Caco-2 (cell line): ENCODE data around the gene WDR33. TPM values are rescaled to one million over a fixed set of nuclear protein-coding genes. Genes with fewer than 3 reads are reported as not detected.

ENCODE experiments used
- BruUV-seq: library from RNA; stranded (reverse); fragments of 400-500 nt; replicated peaks from 2 replicates; lab custom pipeline; 2021; lab: Mats Ljungman, UMichigan
- CTCF ChIA-PET: fragments of 300-600 bp; sonication (Branson Sonifier 250); formaldehyde crosslinking; loops from one replicate; lab custom pipeline; 2022; ENCODE audit warnings: antibody characterized with exemption; lab: Charles Lee
- POLR2A ChIA-PET: fragments of 300-600 bp; sonication (Branson Sonifier 250); formaldehyde crosslinking; loops from one replicate; lab custom pipeline; 2022; ENCODE audit warnings: antibody characterized with exemption; lab: Charles Lee
- DNase-seq, 2 experiments: peaks; one replicate each; pipeline versions ENCODE4 v3.0.0 to v3.0.0-alpha.2; 2020 to 2022
- H3K27me3 ChIP-seq: replicated peaks from 2 replicates; pipeline ENCODE4 v1.6.0; 2011; ENCODE audit warnings: low read length; ENCODE audit not compliant: control insufficient read depth, insufficient read depth
- H3K36me3 ChIP-seq: 2 replicates; pipeline ENCODE4 v1.5.1; 2011; ENCODE audit warnings: low read length; ENCODE audit not compliant: control insufficient read depth, insufficient read depth
- H3K4me1 ChIP-seq: fragments of 250-450 bp; sonication (Bioruptor Pico); 2 replicates; pipeline ENCODE4 v1.5.1; 2020; ENCODE audit warnings: mild to moderate bottlenecking
- H3K4me3 ChIP-seq: 2 replicates; pipeline ENCODE4 v1.5.1; 2011; ENCODE audit warnings: low read depth, mild to moderate bottlenecking, control low read depth, low read length
- H3K9me3 ChIP-seq: fragments of 250-450 bp; sonication (Bioruptor Pico); 2 replicates; pipeline ENCODE4 v1.5.1; 2020; ENCODE audit warnings: mild to moderate bottlenecking, moderate library complexity
- H3K27ac Mint-ChIP-seq: one replicate; pipeline ENCODE4 v1.8.0; 2022; ENCODE audit warnings: mixed read lengths; ENCODE audit not compliant: unreplicated experiment
- H3K27me3 Mint-ChIP-seq: one replicate; pipeline ENCODE4 v1.8.0; 2022; ENCODE audit warnings: mixed read lengths; ENCODE audit not compliant: insufficient read depth, unreplicated experiment
- H3K36me3 Mint-ChIP-seq: one replicate; pipeline ENCODE4 v1.8.0; 2022; ENCODE audit warnings: mild to moderate bottlenecking, mixed read lengths; ENCODE audit not compliant: insufficient read depth, unreplicated experiment
- H3K4me1 Mint-ChIP-seq: one replicate; pipeline ENCODE4 v1.8.0; 2022; ENCODE audit warnings: low read depth, mixed read lengths; ENCODE audit not compliant: unreplicated experiment
- H3K4me3 Mint-ChIP-seq: one replicate; pipeline ENCODE4 v1.8.0; 2022; ENCODE audit warnings: mild to moderate bottlenecking, moderate library complexity, mixed read lengths; ENCODE audit not compliant: unreplicated experiment
- H3K9me3 Mint-ChIP-seq: one replicate; pipeline ENCODE4 v1.8.0; 2022; ENCODE audit warnings: mixed read lengths; ENCODE audit not compliant: unreplicated experiment
- intact Hi-C: fragments of 100-400 bp; cut with micrococcal nuclease; formaldehyde crosslinking; loops from one replicate; pipeline ENCODE4 v1.10.0; 2022; ENCODE audit not compliant: unreplicated experiment
- total RNA-seq: library from RNA; stranded (reverse); gene quantifications from 2 replicates; pipeline ENCODE4 v1.2.3, GENCODE V29; 2022
- TF ChIP-seq, protein P1 (sequence below), 2 experiments: fragments of 200-600 bp in 1 of 2; IDR thresholded peaks; 1 replicate in 1 of 2; 2 replicates in 1 of 2; pipeline versions ENCODE4 v1.5.1 to v1.8.0; 2011 to 2022; ENCODE audit warnings: antibody characterized with exemption in 1 of 2, control low read depth in 1 of 2, inconsistent platforms in 1 of 2, low read depth in 1 of 2, low read length in 1 of 2, mild to moderate bottlenecking in 1 of 2, moderate library complexity in 1 of 2; ENCODE audit not compliant: insufficient read depth in 1 of 2, severe bottlenecking in 1 of 2, unreplicated experiment in 1 of 2

WDR33 gene
- total RNA-seq, 1 experiment from 2014 or later, result 77.5 TPM

DNA sequence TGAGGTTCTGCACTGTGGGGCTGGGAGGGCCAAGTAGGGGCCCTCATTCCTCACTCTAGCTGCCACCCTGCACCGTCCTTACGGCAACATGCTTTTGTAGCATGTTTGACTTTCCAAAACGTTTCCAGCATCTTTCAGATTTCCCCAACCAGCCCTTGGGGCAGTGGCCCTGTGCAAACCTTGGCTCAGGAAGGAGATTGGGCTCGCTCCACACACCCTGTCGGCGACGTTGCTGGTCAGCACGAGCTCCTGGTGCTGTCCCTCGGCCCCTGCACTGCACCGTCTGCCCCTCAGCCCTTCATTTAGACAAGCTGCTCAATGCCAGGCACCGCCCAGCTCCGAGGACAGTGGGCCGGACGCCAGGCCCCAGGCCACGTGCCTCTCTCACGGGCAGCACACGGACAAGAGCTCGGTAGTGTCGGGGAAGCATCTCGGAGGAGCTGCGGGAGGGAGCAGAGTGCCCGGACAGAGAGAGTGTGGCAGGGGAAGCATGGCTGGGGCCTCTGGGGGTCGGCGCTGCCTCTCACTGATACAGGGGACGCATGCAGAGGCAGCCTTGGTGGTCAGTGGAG, 158.1 kb downstream of the WDR33 start:
- TF ChIP-seq, protein P1, sequence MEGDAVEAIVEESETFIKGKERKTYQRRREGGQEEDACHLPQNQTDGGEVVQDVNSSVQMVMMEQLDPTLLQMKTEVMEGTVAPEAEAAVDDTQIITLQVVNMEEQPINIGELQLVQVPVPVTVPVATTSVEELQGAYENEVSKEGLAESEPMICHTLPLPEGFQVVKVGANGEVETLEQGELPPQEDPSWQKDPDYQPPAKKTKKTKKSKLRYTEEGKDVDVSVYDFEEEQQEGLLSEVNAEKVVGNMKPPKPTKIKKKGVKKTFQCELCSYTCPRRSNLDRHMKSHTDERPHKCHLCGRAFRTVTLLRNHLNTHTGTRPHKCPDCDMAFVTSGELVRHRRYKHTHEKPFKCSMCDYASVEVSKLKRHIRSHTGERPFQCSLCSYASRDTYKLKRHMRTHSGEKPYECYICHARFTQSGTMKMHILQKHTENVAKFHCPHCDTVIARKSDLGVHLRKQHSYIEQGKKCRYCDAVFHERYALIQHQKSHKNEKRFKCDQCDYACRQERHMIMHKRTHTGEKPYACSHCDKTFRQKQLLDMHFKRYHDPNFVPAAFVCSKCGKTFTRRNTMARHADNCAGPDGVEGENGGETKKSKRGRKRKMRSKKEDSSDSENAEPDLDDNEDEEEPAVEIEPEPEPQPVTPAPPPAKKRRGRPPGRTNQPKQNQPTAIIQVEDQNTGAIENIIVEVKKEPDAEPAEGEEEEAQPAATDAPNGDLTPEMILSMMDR (IDR thresholded peaks at IDR 0.05; ENCODE audit: insufficient read depth in 1 of 2, low read depth in 1 of 2, low read length in 1 of 2, severe bottlenecking in 1 of 2, unreplicated experiment in 1 of 2), result no peak
- Histone ChIP-seq H3K9me3 (no peaks in the 10 kb centered on the region), H3K27me3 (no peaks in the 10 kb centered on the region), H3K4me3 (no peak overlapping the region), H3K36me3 (no peaks in the 10 kb centered on the region), H3K4me1 (peaks cover 6% of the 10 kb centered on the region)
- no peak overlapping the region for H3K27ac Mint-ChIP-seq
- no peaks in the 10 kb centered on the region for H3K9me3 Mint-ChIP-seq
- no peaks in the 10 kb centered on the region for H3K36me3 Mint-ChIP-seq
- H3K4me3 Mint-ChIP-seq, result no peak overlapping the region
- no peak for DNase-seq
- POLR2A ChIA-PET, result interaction anchor here (1.1 kb wide), 1 partner anchor 9 kb away, joined by 3 read pairs; no protein-coding TSS in a partner anchor
- intact Hi-C loops, result no loop called here
- no peaks in the 10 kb centered on the region for H3K27me3 Mint-ChIP-seq
- CTCF ChIA-PET, result interaction anchor here (1.3 kb wide), 1 partner anchor 61 kb away, joined by 7 read pairs; no protein-coding TSS in a partner anchor
- H3K4me1 Mint-ChIP-seq, result no peaks in the 10 kb centered on the region
- BruUV-seq, result no TSS peak

DNA sequence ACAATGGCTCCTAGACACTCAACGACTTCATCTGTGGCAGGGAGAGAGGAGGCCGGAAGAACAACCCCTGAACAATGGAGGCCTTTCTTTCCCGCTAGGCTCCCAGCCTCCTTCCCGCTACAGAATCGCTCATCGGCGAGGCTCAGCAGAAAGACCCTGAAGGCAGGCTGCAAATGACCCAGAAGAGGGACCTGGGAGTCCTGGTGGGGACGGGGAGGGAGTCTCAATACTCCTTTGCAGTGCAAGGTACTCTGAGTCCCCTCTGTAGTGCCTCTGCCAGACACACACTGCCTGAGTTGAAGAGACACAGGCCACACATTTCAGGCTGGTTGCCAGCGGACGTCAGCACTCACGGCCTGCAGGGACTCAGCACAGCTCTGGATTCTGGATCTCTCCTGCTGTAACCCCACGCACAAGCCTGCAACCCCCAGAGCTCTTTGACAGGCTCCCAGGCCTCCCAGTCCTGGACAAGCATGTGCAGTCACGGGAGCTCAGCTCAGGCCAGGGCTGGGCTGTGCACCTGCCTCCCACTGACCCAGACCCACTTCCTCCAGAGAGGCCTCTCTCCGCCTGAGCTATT, 158.9 kb downstream of the WDR33 start:
- H3K4me1 Mint-ChIP-seq, result no peaks in the 10 kb centered on the region
- Histone ChIP-seq H3K36me3 (no peaks in the 10 kb centered on the region), H3K9me3 (no peaks in the 10 kb centered on the region), H3K4me3 (no peak overlapping the region), H3K27me3 (no peaks in the 10 kb centered on the region), H3K4me1 (peaks cover 6% of the 10 kb centered on the region)
- no TSS peak for BruUV-seq
- H3K27ac Mint-ChIP-seq, result no peak overlapping the region
- TF ChIP-seq, protein P1 (IDR thresholded peaks at IDR 0.05; ENCODE audit: insufficient read depth in 1 of 2, low read depth in 1 of 2, low read length in 1 of 2, severe bottlenecking in 1 of 2, unreplicated experiment in 1 of 2), result no peak
- DNase-seq, result no peak
- intact Hi-C loops, result no loop called here
- no peaks in the 10 kb centered on the region for H3K27me3 Mint-ChIP-seq
- ChIA-PET POLR2A (interaction anchor here (1.1 kb wide), 1 partner anchor 10 kb away, joined by 3 read pairs; no protein-coding TSS in a partner anchor), CTCF (interaction anchor here (1.3 kb wide), 1 partner anchor 61 kb away, joined by 7 read pairs; no protein-coding TSS in a partner anchor)
- H3K36me3 Mint-ChIP-seq, result no peaks in the 10 kb centered on the region
- H3K9me3 Mint-ChIP-seq, result no peaks in the 10 kb centered on the region
- no peak overlapping the region for H3K4me3 Mint-ChIP-seq

DNA sequence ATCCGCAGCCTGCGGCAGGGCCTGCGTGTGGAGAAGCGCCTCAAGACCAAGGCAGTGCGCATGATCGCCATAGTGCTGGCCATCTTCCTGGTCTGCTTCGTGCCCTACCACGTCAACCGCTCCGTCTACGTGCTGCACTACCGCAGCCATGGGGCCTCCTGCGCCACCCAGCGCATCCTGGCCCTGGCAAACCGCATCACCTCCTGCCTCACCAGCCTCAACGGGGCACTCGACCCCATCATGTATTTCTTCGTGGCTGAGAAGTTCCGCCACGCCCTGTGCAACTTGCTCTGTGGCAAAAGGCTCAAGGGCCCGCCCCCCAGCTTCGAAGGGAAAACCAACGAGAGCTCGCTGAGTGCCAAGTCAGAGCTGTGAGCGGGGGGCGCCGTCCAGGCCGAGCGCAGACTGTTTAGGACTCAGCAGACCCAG, 159.6 kb downstream of the WDR33 start:
- Mint-ChIP-seq H3K4me1 (no peaks in the 10 kb centered on the region), H3K9me3 (no peaks in the 10 kb centered on the region), H3K27me3 (no peaks in the 10 kb centered on the region), H3K36me3 (no peaks in the 10 kb centered on the region), H3K27ac (peak overlapping the region; percentile 29), H3K4me3 (no peak overlapping the region)
- Histone ChIP-seq H3K9me3 (no peaks in the 10 kb centered on the region), H3K36me3 (no peaks in the 10 kb centered on the region), H3K4me1 (peaks cover 6% of the 10 kb centered on the region), H3K4me3 (no peak overlapping the region), H3K27me3 (no peaks in the 10 kb centered on the region)
- no TSS peak for BruUV-seq
- TF ChIP-seq, protein P1 (IDR thresholded peaks at IDR 0.05; ENCODE audit: insufficient read depth in 1 of 2, low read depth in 1 of 2, low read length in 1 of 2, severe bottlenecking in 1 of 2, unreplicated experiment in 1 of 2), result no peak
- CTCF ChIA-PET, result interaction anchor here (2.5 kb wide), 1 partner anchor 60 kb away, joined by 43 read pairs; no protein-coding TSS in a partner anchor
- intact Hi-C loops, result no loop called here
- POLR2A ChIA-PET, result no interaction called here
- no peak for DNase-seq

Other genes starting within 250 kb of the WDR33 start
- not detected in 2 replicates for gene GPR17, start 165.0 kb downstream of the WDR33 start, total RNA-seq
- gene LIMS2, start 135.6 kb downstream of the WDR33 start, total RNA-seq, result 9.6 and 10.0 TPM in 2 replicates
- gene SFT2D3, start 109.7 kb downstream of the WDR33 start, total RNA-seq, result 12.0 and 12.2 TPM in 2 replicates
- 61.9 and 65.0 TPM in 2 replicates for gene POLR2D, start 47.0 kb upstream of the WDR33 start, total RNA-seq
- 28.1 and 29.3 TPM in 2 replicates for gene AMMECR1L, start 74.8 kb upstream of the WDR33 start, total RNA-seq
- 41.0 and 43.3 TPM in 2 replicates for gene SAP130, start 216.9 kb upstream of the WDR33 start, total RNA-seq